B cell (primary cell): ENCODE measurements around the gene SLC25A14. TPM values are rescaled to one million over a fixed set of nuclear protein-coding genes. Genes with fewer than 3 reads are reported as not detected.

Source experiments
- ATAC-seq: fragments of 200-7000 bp; cut with Tn5 transposase; one replicate; pipeline ENCODE4 v1.10.0; 2021; ENCODE audit warnings: low read depth, mild to moderate bottlenecking, moderate number of reproducible peaks, moderate library complexity
- CTCF ChIA-PET: fragments of 350-600 bp; sonication (Branson Sonifier 250); formaldehyde crosslinking; loops from one replicate; lab custom pipeline; 2021; ENCODE audit warnings: antibody characterized with exemption, inconsistent platforms; lab: Charles Lee
- POLR2A ChIA-PET: fragments of 350-600 bp; sonication (Branson Sonifier 250); formaldehyde crosslinking; loops from one replicate; lab custom pipeline; 2021; ENCODE audit warnings: antibody characterized with exemption; lab: Charles Lee
- DNase-seq: peaks from one replicate; pipeline ENCODE4 v3.0.0; 2013
- H2AFZ ChIP-seq: 2 replicates; pipeline ENCODE4 v1.6.1; 2012; ENCODE audit warnings: mild to moderate bottlenecking, low read depth, low read length; ENCODE audit not compliant: insufficient read depth, poor library complexity, severe bottlenecking
- H3K27ac ChIP-seq, 2 donors: 1 replicate in 1 of 2; 2 replicates in 1 of 2; pipeline ENCODE4 v1.5.1; 2012 to 2013; ENCODE audit warnings: low read length in 2 of 2, mild to moderate bottlenecking in 2 of 2, moderate library complexity in 1 of 2
- H3K27me3 ChIP-seq, 4 experiments: fragments of 200-600 bp in 1 of 4; sonication (generic) in 1 of 4; replicated peaks in 1 of 4; 1 replicate in 2 of 4; 2 replicates in 2 of 4; pipeline versions ENCODE4 v1.6.1 to v1.7.0; 2013 to 2016; ENCODE audit warnings: low read length in 3 of 4, mild to moderate bottlenecking in 2 of 4, mixed read lengths in 1 of 4, moderate library complexity in 1 of 4; ENCODE audit not compliant: insufficient read depth in 4 of 4, control insufficient read depth in 3 of 4; ENCODE audit errors: control extremely low read depth in 1 of 4
- H3K36me3 ChIP-seq, 2 experiments: replicated peaks in 1 of 2; 1 replicate in 1 of 2; 2 replicates in 1 of 2; pipeline versions ENCODE4 v1.6.1 to v1.7.1; 2013; ENCODE audit warnings: low read length in 1 of 2; ENCODE audit not compliant: insufficient read depth in 2 of 2, control insufficient read depth in 1 of 2; ENCODE audit errors: control extremely low read depth in 1 of 2, extremely low read depth in 1 of 2
- H3K4me1 ChIP-seq, 2 donors: fragments of 200-600 bp in 1 of 2; sonication (generic) in 1 of 2; 1 replicate in 1 of 2; 2 replicates in 1 of 2; pipeline versions ENCODE4 v1.5.1 to v1.6.1; 2013 to 2017; ENCODE audit warnings: low read length in 2 of 2; ENCODE audit not compliant: control insufficient read depth in 2 of 2, insufficient read depth in 2 of 2
- H3K4me2 ChIP-seq: replicated peaks from 2 replicates; pipeline ENCODE3; 2012; ENCODE audit warnings: mild to moderate bottlenecking, low read depth, low read length; ENCODE audit not compliant: poor library complexity, severe bottlenecking
- H3K4me3 ChIP-seq, 5 experiments: fragments of 200-600 bp in 1 of 5; sonication (generic) in 1 of 5; 1 replicate in 3 of 5; 2 replicates in 2 of 5; pipeline versions ENCODE4 v1.5.1 to v1.7.0; 2011 to 2016; ENCODE audit warnings: low read length in 4 of 5, mild to moderate bottlenecking in 4 of 5, low read depth in 2 of 5, control low read depth in 1 of 5, moderate library complexity in 1 of 5; ENCODE audit not compliant: insufficient read depth in 1 of 5; ENCODE audit errors: control extremely low read depth in 1 of 5, extremely low read depth in 1 of 5
- H3K79me2 ChIP-seq: fragments of 200-600 bp; sonication (generic); one replicate; pipeline ENCODE4 v1.6.0; 2016; ENCODE audit warnings: low read length; ENCODE audit not compliant: control insufficient read depth, insufficient read depth
- H3K9ac ChIP-seq: fragments of 200-600 bp; sonication (generic); 2 replicates; pipeline ENCODE4 v1.6.1; 2017; ENCODE audit warnings: mild to moderate bottlenecking, low read length, moderate library complexity
- H3K9me3 ChIP-seq, 3 donors: one replicate each; pipeline versions ENCODE4 v1.6.1 to v1.7.1; 2013; ENCODE audit warnings: low read length in 2 of 3; ENCODE audit not compliant: control insufficient read depth in 2 of 3, insufficient read depth in 1 of 3; ENCODE audit errors: control extremely low read depth in 1 of 3
- H4K20me1 ChIP-seq: 2 replicates; pipeline ENCODE4 v1.6.0; 2012; ENCODE audit warnings: mild to moderate bottlenecking, low read length; ENCODE audit not compliant: insufficient read depth, control insufficient read depth, poor library complexity, severe bottlenecking
- H3K27ac Mint-ChIP-seq: one replicate; pipeline ENCODE4 v1.8.0; 2021; ENCODE audit warnings: mixed read lengths
- H3K27me3 Mint-ChIP-seq: one replicate; pipeline ENCODE4 v1.8.0; 2021; ENCODE audit warnings: mixed read lengths
- H3K4me1 Mint-ChIP-seq: one replicate; pipeline ENCODE4 v1.8.0; 2021; ENCODE audit warnings: mixed read lengths
- H3K4me3 Mint-ChIP-seq: one replicate; pipeline ENCODE4 v1.8.0; 2021; ENCODE audit warnings: mixed read lengths
- H3K9me3 Mint-ChIP-seq: one replicate; pipeline ENCODE4 v1.8.0; 2022; ENCODE audit warnings: mixed read lengths; ENCODE audit not compliant: insufficient read depth
- CTCF ChIP-seq: fragments of 200-600 bp; IDR thresholded peaks from one replicate; pipeline ENCODE4 v1.8.0; 2022; ENCODE audit warnings: antibody characterized with exemption, mild to moderate bottlenecking
- EZH2 ChIP-seq: IDR thresholded peaks from 2 replicates; pipeline ENCODE4 v1.6.1; 2012; ENCODE audit warnings: borderline replicate concordance, low read depth, mild to moderate bottlenecking, moderate library complexity, low read length; ENCODE audit not compliant: insufficient read depth, poor library complexity, severe bottlenecking
- WGBS: methylation state at CpG from one replicate; pipeline ENCODE4 v1.1.5; 2013; ENCODE audit warnings: missing lambda C conversion rate; ENCODE audit not compliant: insufficient coverage; 5-methylcytosine and 5-hydroxymethylcytosine counted together
- intact Hi-C: fragments of 100-400 bp; cut with micrococcal nuclease; formaldehyde crosslinking; loops from one replicate; pipeline ENCODE4 v1.10.0; 2022
- polyA minus RNA-seq: library from RNA; depleted of rRNA, polyadenylated mRNA; stranded (reverse); fragments of >200 nt; gene quantifications from 2 replicates; pipeline ENCODE4 v1.2.3, GENCODE V29; 2012
- polyA plus RNA-seq: library from polyadenylated mRNA; depleted of rRNA; stranded (reverse); fragments of >200 nt; gene quantifications from 2 replicates; pipeline ENCODE4 v1.2.3, GENCODE V29; 2012
- total RNA-seq, 2 donors: library from RNA; stranded (reverse); fragments of 120-200 nt in 1 of 2; gene quantifications; 1 replicate in 1 of 2; 2 replicates in 1 of 2; pipeline versions ENCODE4 v1.2.3 to v1.2.4, GENCODE V29; 2013 to 2022

The SLC25A14 gene
- total RNA-seq (21.1 and 23.7 TPM in 2 replicates), polyA plus RNA-seq (13.1 and 26.7 TPM in 2 replicates), polyA minus RNA-seq (2.5 and 5.7 TPM in 2 replicates)
- total RNA-seq (2013): 13.3 TPM

- TF ChIP-seq EZH2 (no peak), CTCF (no peak)
- Mint-ChIP-seq H3K27me3 (no peaks in the 10 kb centered on the region), H3K27ac (peak within 1 kb of the TSS; percentile 88), H3K4me3 (peak within 1 kb of the TSS; percentile 93), H3K4me1 (peaks cover 16% of the 10 kb centered on the region), H3K9me3 (no peaks in the 10 kb centered on the region)
- 2% methylated on average over 31 of the region's 55 CpGs for WGBS
- ChIA-PET POLR2A (no interaction called here), CTCF (no interaction called here)
- H3K9me3 ChIP-seq: no peaks in the 10 kb centered on the region
- H2AFZ ChIP-seq: peak within 1 kb of the TSS; percentile 85
- DNase-seq (peak; percentile 80), ATAC-seq (peak; percentile 82)
- H3K27ac ChIP-seq: peak within 1 kb of the TSS; percentile 46 to 83
- peak within 1 kb of the TSS; percentile 73 for H3K9ac ChIP-seq
- no peaks in the 10 kb centered on the region for H3K27me3 ChIP-seq
- no peaks in the 10 kb centered on the region for H3K79me2 ChIP-seq
- H3K4me3 ChIP-seq: peak within 1 kb of the TSS; percentile 24 to 77 (median 67)
- peaks cover 0 to 1% of the 10 kb centered on the region in 2 experiments for H3K36me3 ChIP-seq
- H3K4me2 ChIP-seq: peak within 1 kb of the TSS; percentile 73
- H3K4me1 ChIP-seq: peaks cover 4 to 7% of the 10 kb centered on the region in 2 donors
- no peaks in the 10 kb centered on the region for H4K20me1 ChIP-seq
- intact Hi-C loops: loop anchor here (1.0 kb wide), 3 partner anchors 62 to 564 kb away; partner anchors contain the start of genes ENOX2, RBMX2 and ZNF280C
These were observed at the start of gene SLC25A14 for GRCh38 chrX:130339408-130340222. Gene SLC25A14 (plus strand): TSS chrX:130339919. CDS start chrX:130340279, 360 bp downstream.
